ENCODE measurements around the gene GYPC.

GRCh38 chr2:126627643-126628042 is 28.3 kb upstream of the GYPC start:
- no peak for TF ChIP-seq EP300 (IDR thresholded peaks at IDR 0.05)
- TF ChIP-seq POLR2A (IDR thresholded peaks at IDR 0.05): no peak
